CD4-positive, alpha-beta T cell treated with Interleukin-15 for 1 hour (primary cell): ENCODE results near the gene LYPLAL1.
"Not testable (repeated sequence)": the region's sequence is repeated elsewhere in the genome, so short reads cannot be mapped to it uniquely, and the experiment has no call there.

ENCODE experiments used
- DNase-seq: peaks from one replicate; pipeline ENCODE4 v3.0.0-alpha.2; 2020

The LYPLAL1 gene

GRCh38 chr1:219171192-219171935, 2.3 kb upstream of the LYPLAL1 start:
- DNase-seq: no peak

DNA sequence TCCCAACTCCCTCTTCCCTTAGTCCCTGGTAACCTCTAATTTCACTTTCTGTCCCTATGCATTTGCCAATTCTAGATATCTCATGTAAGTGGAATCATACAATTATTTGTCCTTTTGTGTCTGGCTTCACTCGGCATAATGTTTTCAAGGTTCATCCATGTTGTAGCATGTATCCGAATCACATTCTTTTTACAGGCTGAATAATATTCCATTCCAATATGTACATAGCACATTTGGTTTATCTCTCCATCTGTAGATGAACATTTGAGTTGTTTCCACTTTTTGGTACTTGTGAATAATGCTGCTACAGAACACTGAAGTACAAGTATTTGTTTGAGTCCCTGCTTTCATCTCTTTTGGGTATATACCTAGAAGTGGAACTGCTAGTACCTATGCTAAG, 857 bp upstream of the LYPLAL1 start:
- DNase-seq: no peak

GRCh38 chr1:219173434-219173757, 282 bp upstream of the LYPLAL1 start:
- no peak for DNase-seq

- DNase-seq: peak; percentile 34
Observed at GRCh38 chr1:219174460-219175211, 958 bp downstream of the LYPLAL1 start.

- DNase-seq: no peak
Observed at GRCh38 chr1:219175212-219175564, 1.5 kb downstream of the LYPLAL1 start.

- DNase-seq: no peak
Observed at GRCh38 chr1:219176168-219176567, 2.5 kb downstream of the LYPLAL1 start.

GRCh38 chr1:219177363-219177762, 3.7 kb downstream of the LYPLAL1 start:
- no peak for DNase-seq

DNA sequence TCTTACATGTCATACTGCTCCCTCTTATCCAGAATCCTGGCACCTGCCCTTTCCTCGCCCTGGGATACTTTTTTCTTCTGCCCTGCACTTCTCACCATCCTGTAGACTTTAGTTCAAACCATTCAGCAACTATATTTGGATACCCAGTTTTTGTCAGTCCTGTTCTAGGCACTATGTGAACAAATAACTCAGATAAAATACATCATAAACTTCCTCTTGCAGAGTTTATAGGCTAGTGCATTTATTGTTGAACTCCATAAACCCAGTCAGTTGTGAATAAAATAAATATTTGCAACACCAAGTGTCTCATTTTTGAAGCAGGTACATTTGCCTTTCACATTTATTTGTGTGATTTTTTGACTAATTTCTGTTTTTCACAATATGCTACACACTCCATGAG, 4.3 kb downstream of the LYPLAL1 start:
- DNase-seq: no peak

DNA sequence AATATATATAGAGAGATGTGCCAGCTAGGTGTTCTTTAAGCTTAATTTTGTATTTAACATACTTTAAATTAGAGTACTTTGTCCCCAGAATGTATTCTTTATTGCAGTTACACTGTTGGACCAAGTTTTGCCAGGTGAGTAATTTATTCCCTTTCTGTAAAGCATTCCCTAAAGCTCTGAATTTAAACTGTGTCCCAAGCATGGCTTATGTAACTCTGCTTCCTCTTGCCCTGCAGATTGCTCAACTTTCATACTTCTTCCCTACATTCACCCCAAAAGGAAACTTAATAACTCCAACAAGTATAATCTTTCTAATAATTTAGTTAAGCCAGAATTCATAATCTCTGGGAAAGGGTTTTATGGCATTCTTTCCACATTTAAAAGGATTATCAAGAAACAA, 5.6 kb downstream of the LYPLAL1 start:
- DNase-seq: no peak

DNA sequence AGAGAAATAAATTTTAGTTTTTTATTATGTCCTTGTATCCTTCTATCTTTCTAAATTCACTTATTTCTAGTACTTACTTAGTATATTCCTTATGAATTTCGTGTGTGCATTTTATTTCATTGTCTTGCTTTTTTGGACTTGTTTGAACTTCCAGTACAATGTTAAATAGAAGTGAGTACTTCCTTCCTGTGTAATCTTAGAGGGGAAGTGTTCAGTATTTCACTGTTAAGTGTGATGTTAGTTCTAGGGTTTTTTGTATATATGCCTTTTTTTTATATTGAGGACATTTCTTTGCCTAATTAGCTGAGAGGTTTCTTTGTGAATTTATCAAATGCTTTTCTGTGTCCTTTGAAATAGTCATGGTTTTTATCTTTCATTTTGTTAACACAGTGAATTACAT, 10.7 kb downstream of the LYPLAL1 start:
- DNase-seq: no peak

GRCh38 chr1:219185486-219186117, 11.9 kb downstream of the LYPLAL1 start:
- DNase-seq: no peak

DNA sequence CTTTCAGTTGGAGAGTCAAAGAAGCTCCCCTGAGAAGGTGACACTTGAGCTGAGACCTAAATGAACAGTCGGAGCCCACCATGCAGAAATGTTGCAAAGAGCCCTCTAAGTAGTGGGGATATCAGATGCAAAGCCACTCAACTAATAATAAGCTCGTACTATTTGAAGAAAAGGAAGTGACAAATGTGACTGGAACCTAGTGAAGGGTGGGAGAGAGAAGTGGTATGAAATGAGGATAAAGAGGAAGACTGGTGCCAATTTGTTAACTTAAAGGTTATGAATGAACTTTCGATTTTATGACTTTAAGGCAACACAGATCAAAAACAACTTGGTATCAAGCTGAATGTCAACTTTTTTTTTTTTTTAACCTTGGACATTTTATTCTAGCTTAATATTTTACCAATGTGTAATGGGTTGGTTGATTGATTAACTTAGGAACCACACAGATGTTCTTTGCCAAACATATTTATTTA, 14.7 kb downstream of the LYPLAL1 start:
- no peak for DNase-seq

DNA sequence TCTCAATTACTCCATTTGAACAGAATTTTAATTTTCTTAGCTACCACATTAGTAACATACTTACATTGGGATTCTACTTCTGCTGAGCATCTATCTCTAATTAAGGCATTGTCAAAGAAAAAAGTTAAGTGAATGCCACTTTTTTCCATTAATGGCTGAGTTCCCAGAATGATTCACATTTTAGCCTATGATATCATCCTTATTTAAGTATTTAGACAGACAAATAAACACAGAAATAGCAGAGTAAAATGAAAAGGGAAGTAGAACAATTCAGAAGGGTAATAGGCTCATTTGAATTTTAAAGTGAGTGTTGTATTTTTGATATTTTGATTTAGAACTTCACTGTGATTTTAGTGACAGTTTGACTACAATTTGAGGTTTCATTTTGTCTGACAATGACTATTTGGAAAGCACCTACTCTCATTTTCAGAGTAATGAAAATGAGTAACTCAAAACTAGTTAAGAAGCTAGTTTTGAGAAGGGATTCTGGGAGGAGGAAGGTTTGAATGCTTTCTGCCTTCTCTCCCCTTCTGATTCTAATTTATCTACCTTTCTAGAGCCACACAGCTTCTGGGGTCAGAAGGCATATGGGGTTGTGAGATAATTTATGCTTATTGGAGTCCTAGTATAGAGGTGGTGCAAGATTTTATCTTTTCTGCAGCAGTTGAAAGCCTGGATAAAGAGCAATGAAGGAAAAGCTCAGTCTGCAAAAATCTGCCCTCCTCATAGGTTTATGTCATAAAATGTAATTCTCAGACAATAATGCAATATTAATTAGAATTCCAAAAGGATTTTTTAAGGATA, 15.5 kb downstream of the LYPLAL1 start:
- no peak for DNase-seq

DNA sequence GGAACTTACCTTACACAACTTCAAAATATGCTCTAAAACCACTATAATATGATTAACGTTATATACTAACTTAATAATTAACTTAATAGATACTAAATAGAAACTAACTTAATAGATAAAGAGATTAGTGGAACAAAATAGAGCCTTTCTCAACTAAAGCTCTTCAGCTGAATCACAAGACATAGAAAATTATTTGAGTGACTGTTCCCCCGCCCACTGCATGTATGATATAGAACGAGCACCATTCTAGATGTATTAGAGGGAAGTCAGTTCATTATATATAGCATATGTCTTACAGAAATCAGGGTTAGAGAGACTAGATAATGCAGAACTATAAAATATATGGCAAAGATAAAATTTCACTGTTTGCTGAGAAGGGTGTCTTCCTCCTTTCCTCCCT, 16.3 kb downstream of the LYPLAL1 start:
- no peak for DNase-seq

- DNase-seq: no peak
Observed at GRCh38 chr1:219190605-219191004, 16.9 kb downstream of the LYPLAL1 start.

- DNase-seq: not testable (repeated sequence)
Observed at GRCh38 chr1:219195833-219196232, 22.2 kb downstream of the LYPLAL1 start.

DNA sequence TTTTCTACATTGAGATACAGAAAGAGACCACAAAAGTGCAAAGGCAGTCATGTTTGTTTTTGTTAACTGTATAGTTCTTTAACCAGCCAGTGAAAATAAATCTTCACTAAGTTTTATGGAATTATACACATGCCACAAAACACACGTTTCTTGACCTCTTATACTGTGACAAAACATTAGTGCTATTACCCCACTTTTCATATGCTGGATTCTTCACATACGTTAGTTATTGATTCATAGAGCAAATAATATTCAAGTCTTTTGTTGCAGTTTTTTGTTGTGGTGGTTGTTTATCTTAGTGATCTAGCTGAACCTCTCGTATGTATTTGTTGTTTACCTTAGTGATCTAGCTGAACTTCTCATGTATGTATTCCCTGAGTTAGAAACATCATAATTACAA, 28.0 kb downstream of the LYPLAL1 start:
- DNase-seq: no peak

GRCh38 chr1:219202567-219202966, 28.9 kb downstream of the LYPLAL1 start:
- DNase-seq: no peak

GRCh38 chr1:219206350-219206749, 32.7 kb downstream of the LYPLAL1 start:
- DNase-seq: no peak

GRCh38 chr1:219209578-219209977, 35.9 kb downstream of the LYPLAL1 start:
- no peak for DNase-seq

GRCh38 chr1:219210067-219210466, 36.4 kb downstream of the LYPLAL1 start:
- DNase-seq: no peak

GRCh38 chr1:219215477-219215876, 41.8 kb downstream of the LYPLAL1 start:
- DNase-seq: no peak

- no peak for DNase-seq
Observed at GRCh38 chr1:219220945-219221344, 47.3 kb downstream of the LYPLAL1 start.
